ENCODE results near the gene SOS1. TPM values are rescaled to one million over a fixed set of nuclear protein-coding genes. Genes with fewer than 3 reads are reported as not detected.

Gene SOS1
- polyA plus RNA-seq, 1 of the 3 experiments (the other 2 are of a cell fraction), result 12.8 TPM

DNA sequence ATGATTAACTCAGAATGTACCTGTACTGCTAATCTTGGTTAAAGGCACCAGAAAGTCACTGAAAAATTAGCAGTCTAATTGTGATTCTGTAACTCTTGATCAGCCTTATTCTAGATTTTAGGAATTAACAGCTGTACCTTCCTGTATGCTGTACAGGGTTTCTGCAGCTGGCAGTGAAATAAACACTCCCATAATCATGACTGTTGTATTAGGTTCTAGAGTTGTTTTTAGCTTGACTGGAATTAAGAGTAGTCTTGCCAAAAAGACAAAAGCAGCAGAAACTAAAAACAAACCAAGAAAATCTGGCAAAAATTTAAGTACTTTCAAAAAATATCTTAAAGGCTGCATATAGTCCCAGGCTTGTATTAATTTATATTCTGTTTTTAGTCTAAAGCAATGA, 103.5 kb downstream of the SOS1 start (continued):
- TF ChIP-seq RXRA (IDR thresholded peaks at IDR 0.05; ENCODE audit: borderline replicate concordance, low read depth), result no peak
- no peak for TF ChIP-seq GATA2 (CRISPR knock-in tag; IDR thresholded peaks at IDR 0.05)

DNA sequence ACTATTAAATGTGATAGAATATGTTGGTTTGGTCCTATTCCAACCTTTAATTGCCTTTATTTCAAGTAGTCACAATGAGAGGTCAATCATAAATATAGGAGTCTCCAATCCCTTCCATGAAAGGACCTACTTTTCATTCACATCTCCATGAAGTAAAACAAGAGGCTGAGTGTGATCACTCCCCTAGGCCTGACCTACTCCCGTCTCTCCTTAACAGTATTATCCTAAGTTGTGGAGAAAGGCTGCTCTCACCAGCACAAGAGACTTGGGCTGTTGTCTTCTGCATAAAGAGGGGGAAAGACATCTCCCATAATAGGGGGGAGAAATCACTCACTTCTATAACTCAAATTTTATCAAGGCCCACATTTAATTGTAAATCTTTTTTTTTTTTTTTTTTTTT, 105.4 kb downstream of the SOS1 start:
- Histone ChIP-seq H3K27ac (ENCODE audit: low read depth in 2 of 2, low read length in 1 of 2) (no peak overlapping the region), H3K79me2 (ENCODE audit: insufficient read depth) (0 out of 2 replicates have a peak, but pooled peaks cover 3% of the 10 kb centered on the region), H3K9me3 (no peaks in the 10 kb centered on the region), H2AFZ (ENCODE audit: low read depth) (no peak overlapping the region), H4K20me1 (ENCODE audit: insufficient read depth) (no peaks in the 10 kb centered on the region), H3K36me3 (replicated peaks in 1 of 2; ENCODE audit: control insufficient read depth in 1 of 2, insufficient read depth in 2 of 2, low read length in 1 of 2) (peaks cover 56 to 65% of the 10 kb centered on the region in 2 experiments), H3F3A (replicated peaks; ENCODE audit: insufficient read depth) (peaks cover 6% of the 10 kb centered on the region), H3K4me1 (ENCODE audit: control insufficient read depth in 1 of 2, insufficient read depth in 2 of 2, low read depth in 1 of 2, low read length in 1 of 2) (no peaks in the 10 kb centered on the region; a peak in 2 of 4 replicates), H3K9me2 (no peaks in the 10 kb centered on the region), H3K27me3 (ENCODE audit: insufficient read depth) (no peaks in the 10 kb centered on the region), H3K4me3 (ENCODE audit: low read depth in 2 of 2, low read length in 1 of 2) (no peak overlapping the region), H3K4me2 (no peak overlapping the region), H3K9ac (no peak overlapping the region)
- TF ChIP-seq, protein P1, sequence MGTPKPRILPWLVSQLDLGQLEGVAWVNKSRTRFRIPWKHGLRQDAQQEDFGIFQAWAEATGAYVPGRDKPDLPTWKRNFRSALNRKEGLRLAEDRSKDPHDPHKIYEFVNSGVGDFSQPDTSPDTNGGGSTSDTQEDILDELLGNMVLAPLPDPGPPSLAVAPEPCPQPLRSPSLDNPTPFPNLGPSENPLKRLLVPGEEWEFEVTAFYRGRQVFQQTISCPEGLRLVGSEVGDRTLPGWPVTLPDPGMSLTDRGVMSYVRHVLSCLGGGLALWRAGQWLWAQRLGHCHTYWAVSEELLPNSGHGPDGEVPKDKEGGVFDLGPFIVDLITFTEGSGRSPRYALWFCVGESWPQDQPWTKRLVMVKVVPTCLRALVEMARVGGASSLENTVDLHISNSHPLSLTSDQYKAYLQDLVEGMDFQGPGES (IDR thresholded peaks at IDR 0.05; ENCODE audit: low read depth, low read length), result no peak
- TF ChIP-seq TCF12 (IDR thresholded peaks at IDR 0.05), result no peak
- no peak for TF ChIP-seq FOSL2 (IDR thresholded peaks at IDR 0.05; ENCODE audit: borderline replicate concordance, low read depth)
- no peak for TF ChIP-seq RXRA (IDR thresholded peaks at IDR 0.05; ENCODE audit: borderline replicate concordance, low read depth)
- no peak for TF ChIP-seq MXI1 (IDR thresholded peaks at IDR 0.05; ENCODE audit: low read depth, low read length)
- TF ChIP-seq SIN3A (IDR thresholded peaks at IDR 0.05; ENCODE audit: borderline replicate concordance, low read depth, low read length), result no peak
- no peak for TF ChIP-seq RFX5 (IDR thresholded peaks at IDR 0.05; ENCODE audit: low read length)
- TF ChIP-seq JUND (IDR thresholded peaks at IDR 0.05), result no peak
- TF ChIP-seq GABPA (IDR thresholded peaks at IDR 0.05; ENCODE audit: low read depth), result no peak
- TF ChIP-seq RAD21 (IDR thresholded peaks at IDR 0.05; ENCODE audit: low read length), result no peak
- no peak for TF ChIP-seq CHD2 (IDR thresholded peaks at IDR 0.05; ENCODE audit: low read length, partially characterized antibody)
- TF ChIP-seq, protein P2, sequence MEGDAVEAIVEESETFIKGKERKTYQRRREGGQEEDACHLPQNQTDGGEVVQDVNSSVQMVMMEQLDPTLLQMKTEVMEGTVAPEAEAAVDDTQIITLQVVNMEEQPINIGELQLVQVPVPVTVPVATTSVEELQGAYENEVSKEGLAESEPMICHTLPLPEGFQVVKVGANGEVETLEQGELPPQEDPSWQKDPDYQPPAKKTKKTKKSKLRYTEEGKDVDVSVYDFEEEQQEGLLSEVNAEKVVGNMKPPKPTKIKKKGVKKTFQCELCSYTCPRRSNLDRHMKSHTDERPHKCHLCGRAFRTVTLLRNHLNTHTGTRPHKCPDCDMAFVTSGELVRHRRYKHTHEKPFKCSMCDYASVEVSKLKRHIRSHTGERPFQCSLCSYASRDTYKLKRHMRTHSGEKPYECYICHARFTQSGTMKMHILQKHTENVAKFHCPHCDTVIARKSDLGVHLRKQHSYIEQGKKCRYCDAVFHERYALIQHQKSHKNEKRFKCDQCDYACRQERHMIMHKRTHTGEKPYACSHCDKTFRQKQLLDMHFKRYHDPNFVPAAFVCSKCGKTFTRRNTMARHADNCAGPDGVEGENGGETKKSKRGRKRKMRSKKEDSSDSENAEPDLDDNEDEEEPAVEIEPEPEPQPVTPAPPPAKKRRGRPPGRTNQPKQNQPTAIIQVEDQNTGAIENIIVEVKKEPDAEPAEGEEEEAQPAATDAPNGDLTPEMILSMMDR (IDR thresholded peaks at IDR 0.05), result no peak
- TF ChIP-seq, protein P3, sequence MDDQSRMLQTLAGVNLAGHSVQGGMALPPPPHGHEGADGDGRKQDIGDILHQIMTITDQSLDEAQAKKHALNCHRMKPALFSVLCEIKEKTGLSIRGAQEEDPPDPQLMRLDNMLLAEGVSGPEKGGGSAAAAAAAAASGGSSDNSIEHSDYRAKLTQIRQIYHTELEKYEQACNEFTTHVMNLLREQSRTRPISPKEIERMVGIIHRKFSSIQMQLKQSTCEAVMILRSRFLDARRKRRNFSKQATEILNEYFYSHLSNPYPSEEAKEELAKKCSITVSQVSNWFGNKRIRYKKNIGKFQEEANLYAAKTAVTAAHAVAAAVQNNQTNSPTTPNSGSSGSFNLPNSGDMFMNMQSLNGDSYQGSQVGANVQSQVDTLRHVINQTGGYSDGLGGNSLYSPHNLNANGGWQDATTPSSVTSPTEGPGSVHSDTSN (IDR thresholded peaks at IDR 0.05), result no peak
- no peak for TF ChIP-seq EZH2phosphoT487 (IDR thresholded peaks at IDR 0.05; ENCODE audit: borderline replicate concordance, low read depth)
- TF ChIP-seq, protein P4, sequence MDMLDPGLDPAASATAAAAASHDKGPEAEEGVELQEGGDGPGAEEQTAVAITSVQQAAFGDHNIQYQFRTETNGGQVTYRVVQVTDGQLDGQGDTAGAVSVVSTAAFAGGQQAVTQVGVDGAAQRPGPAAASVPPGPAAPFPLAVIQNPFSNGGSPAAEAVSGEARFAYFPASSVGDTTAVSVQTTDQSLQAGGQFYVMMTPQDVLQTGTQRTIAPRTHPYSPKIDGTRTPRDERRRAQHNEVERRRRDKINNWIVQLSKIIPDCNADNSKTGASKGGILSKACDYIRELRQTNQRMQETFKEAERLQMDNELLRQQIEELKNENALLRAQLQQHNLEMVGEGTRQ (IDR thresholded peaks at IDR 0.05; ENCODE audit: borderline replicate concordance, low read depth, low read length), result no peak
- TF ChIP-seq ELF1 (IDR thresholded peaks at IDR 0.05), result no peak
- TF ChIP-seq TEAD4 (IDR thresholded peaks at IDR 0.05; ENCODE audit: borderline replicate concordance, insufficient read depth), result no peak
- no peak for TF ChIP-seq NFIC (IDR thresholded peaks at IDR 0.05; ENCODE audit: borderline replicate concordance)
- TF ChIP-seq, protein P5, sequence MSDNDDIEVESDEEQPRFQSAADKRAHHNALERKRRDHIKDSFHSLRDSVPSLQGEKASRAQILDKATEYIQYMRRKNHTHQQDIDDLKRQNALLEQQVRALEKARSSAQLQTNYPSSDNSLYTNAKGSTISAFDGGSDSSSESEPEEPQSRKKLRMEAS (IDR thresholded peaks at IDR 0.05; ENCODE audit: low read depth), result no peak
- ChIA-PET POLR2A (no interaction called here), CTCF (no interaction called here)
- no peak for DNase-seq
- 100% methylated on average over 1 of the region's 1 CpG for WGBS (ENCODE audit: low lambda C conversion rate)
